ENCODE measurements around the gene GUCD1. TPM values are rescaled to one million over a fixed set of nuclear protein-coding genes. Genes with fewer than 3 reads are reported as not detected.
A peak's percentile ranks its signal among the peaks of the same experiment; 100 is the strongest.

Gene GUCD1
- total RNA-seq, 2 experiments from 2014 or later, result 99.7 to 111 TPM

GRCh38 chr22:24503843-24504338, 51.0 kb downstream of the GUCD1 start:
- no peak overlapping the region for H3K27ac Mint-ChIP-seq
- H3K36me3 Mint-ChIP-seq (ENCODE audit: low read depth), result no peaks in the 10 kb centered on the region
- ATAC-seq (no peak), DNase-seq (no peak)
- TF ChIP-seq, protein P1, sequence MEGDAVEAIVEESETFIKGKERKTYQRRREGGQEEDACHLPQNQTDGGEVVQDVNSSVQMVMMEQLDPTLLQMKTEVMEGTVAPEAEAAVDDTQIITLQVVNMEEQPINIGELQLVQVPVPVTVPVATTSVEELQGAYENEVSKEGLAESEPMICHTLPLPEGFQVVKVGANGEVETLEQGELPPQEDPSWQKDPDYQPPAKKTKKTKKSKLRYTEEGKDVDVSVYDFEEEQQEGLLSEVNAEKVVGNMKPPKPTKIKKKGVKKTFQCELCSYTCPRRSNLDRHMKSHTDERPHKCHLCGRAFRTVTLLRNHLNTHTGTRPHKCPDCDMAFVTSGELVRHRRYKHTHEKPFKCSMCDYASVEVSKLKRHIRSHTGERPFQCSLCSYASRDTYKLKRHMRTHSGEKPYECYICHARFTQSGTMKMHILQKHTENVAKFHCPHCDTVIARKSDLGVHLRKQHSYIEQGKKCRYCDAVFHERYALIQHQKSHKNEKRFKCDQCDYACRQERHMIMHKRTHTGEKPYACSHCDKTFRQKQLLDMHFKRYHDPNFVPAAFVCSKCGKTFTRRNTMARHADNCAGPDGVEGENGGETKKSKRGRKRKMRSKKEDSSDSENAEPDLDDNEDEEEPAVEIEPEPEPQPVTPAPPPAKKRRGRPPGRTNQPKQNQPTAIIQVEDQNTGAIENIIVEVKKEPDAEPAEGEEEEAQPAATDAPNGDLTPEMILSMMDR (IDR thresholded peaks at IDR 0.05), result no peak
- H3K4me3 Mint-ChIP-seq, result no peak overlapping the region
- CTCF ChIA-PET, result interaction anchor here (0.8 to 4.9 kb wide), 6 partner anchors 22 to 81 kb away, joined by 3 to 46 read pairs (median 5); partner anchors contain the start of gene ADORA2A
- intact Hi-C loops (cut with micrococcal nuclease), result loop anchor here (5.0 kb wide), 1 partner anchor 77 kb away; the partner anchor contains the start of gene ADORA2A
- H3K9me3 Mint-ChIP-seq, result no peaks in the 10 kb centered on the region
- peaks cover 8% of the 10 kb centered on the region for H3K4me1 Mint-ChIP-seq (ENCODE audit: low read depth)
- H3K27me3 Mint-ChIP-seq, result no peaks in the 10 kb centered on the region
- POLR2A ChIA-PET, result interaction anchor here (0.9 to 1.7 kb wide), 2 partner anchors 81 to 160 kb away, joined by 3 to 4 read pairs; no protein-coding TSS in a partner anchor

- H3K27me3 Mint-ChIP-seq, result no peaks in the 10 kb centered on the region
- no peak overlapping the region for H3K4me3 Mint-ChIP-seq
- H3K36me3 Mint-ChIP-seq (ENCODE audit: low read depth), result no peaks in the 10 kb centered on the region
- ChIA-PET POLR2A (interaction anchor here (0.9 to 1.7 kb wide), 5 partner anchors 51 to 159 kb away, joined by 3 to 4 read pairs (median 3); partner anchors contain the start of gene ADORA2A), CTCF (interaction anchor here (0.7 to 4.9 kb wide), 15 partner anchors 13 to 171 kb away, joined by 3 to 46 read pairs (median 4); partner anchors contain the start of gene ADORA2A)
- H3K27ac Mint-ChIP-seq, result no peak overlapping the region
- intact Hi-C loops (cut with micrococcal nuclease), result loop anchor here (5.0 kb wide), 1 partner anchor 76 kb away; the partner anchor contains the start of gene ADORA2A
- H3K4me1 Mint-ChIP-seq (ENCODE audit: low read depth), result peaks cover 11% of the 10 kb centered on the region
- TF ChIP-seq, protein P1 (IDR thresholded peaks at IDR 0.05), result peak; percentile 75
- DNase-seq (peak; percentile 84), ATAC-seq (peak; percentile 93)
- no peaks in the 10 kb centered on the region for H3K9me3 Mint-ChIP-seq
Measured at GRCh38 chr22:24503137-24503842, 51.6 kb downstream of the GUCD1 start.

- Mint-ChIP-seq H3K9me3 (no peaks in the 10 kb centered on the region), H3K4me1 (ENCODE audit: low read depth) (peaks cover 18% of the 10 kb centered on the region), H3K36me3 (ENCODE audit: low read depth) (no peaks in the 10 kb centered on the region), H3K4me3 (no peak overlapping the region), H3K27me3 (no peaks in the 10 kb centered on the region), H3K27ac (no peak overlapping the region)
- POLR2A ChIA-PET, result interaction anchor here (0.9 to 1.7 kb wide), 4 partner anchors 52 to 80 kb away, joined by 3 to 4 read pairs (median 3); partner anchors contain the start of gene ADORA2A
- CTCF ChIA-PET, result interaction anchor here (0.7 to 4.9 kb wide), 22 partner anchors 12 to 170 kb away, joined by 3 to 46 read pairs (median 3); partner anchors contain the start of gene ADORA2A
- TF ChIP-seq, protein P1 (IDR thresholded peaks at IDR 0.05), result no peak
- DNase-seq (no peak), ATAC-seq (no peak)
- intact Hi-C loops (cut with micrococcal nuclease), result loop anchor here (5.0 kb wide), 1 partner anchor 75 kb away; the partner anchor contains the start of gene ADORA2A
Measured at GRCh38 chr22:24502541-24502940, 52.4 kb downstream of the GUCD1 start.

GRCh38 chr22:24502034-24502433, 52.9 kb downstream of the GUCD1 start:
- no peak overlapping the region for H3K27ac Mint-ChIP-seq
- no peaks in the 10 kb centered on the region for H3K9me3 Mint-ChIP-seq
- POLR2A ChIA-PET, result interaction anchor here (1.2 to 1.7 kb wide), 3 partner anchors 52 to 79 kb away, joined by 3 to 4 read pairs (median 3); partner anchors contain the start of gene ADORA2A
- H3K4me1 Mint-ChIP-seq (ENCODE audit: low read depth), result peaks cover 20% of the 10 kb centered on the region
- TF ChIP-seq, protein P1 (IDR thresholded peaks at IDR 0.05), result no peak
- intact Hi-C loops (cut with micrococcal nuclease), result loop anchor here (5.0 kb wide), 1 partner anchor 75 kb away; the partner anchor contains the start of gene ADORA2A
- DNase-seq, result no peak
- no peak for ATAC-seq
- no peak overlapping the region for H3K4me3 Mint-ChIP-seq
- CTCF ChIA-PET, result interaction anchor here (0.7 to 4.9 kb wide), 17 partner anchors 15 to 170 kb away, joined by 3 to 46 read pairs (median 4); partner anchors contain the start of gene ADORA2A
- no peaks in the 10 kb centered on the region for H3K36me3 Mint-ChIP-seq (ENCODE audit: low read depth)
- no peaks in the 10 kb centered on the region for H3K27me3 Mint-ChIP-seq

Data from activated CD8-positive, alpha-beta T cell treated with anti-CD3 and anti-CD28 coated beads for 36 hours (primary cell).